22Rv1 (cell line): ENCODE results near the gene COG3.

Source experiments
- ZFX ChIP-seq: fragments of 450-650 bp; IDR thresholded peaks from 2 replicates; pipeline ENCODE4 v1.6.1; 2017; ENCODE audit warnings: antibody characterized with exemption, borderline replicate concordance
- TF ChIP-seq, protein P1 (sequence below): fragments of 450-650 bp; IDR thresholded peaks from 2 replicates; pipeline ENCODE4 v1.5.1; 2017; ENCODE audit warnings: mild to moderate bottlenecking

DNA sequence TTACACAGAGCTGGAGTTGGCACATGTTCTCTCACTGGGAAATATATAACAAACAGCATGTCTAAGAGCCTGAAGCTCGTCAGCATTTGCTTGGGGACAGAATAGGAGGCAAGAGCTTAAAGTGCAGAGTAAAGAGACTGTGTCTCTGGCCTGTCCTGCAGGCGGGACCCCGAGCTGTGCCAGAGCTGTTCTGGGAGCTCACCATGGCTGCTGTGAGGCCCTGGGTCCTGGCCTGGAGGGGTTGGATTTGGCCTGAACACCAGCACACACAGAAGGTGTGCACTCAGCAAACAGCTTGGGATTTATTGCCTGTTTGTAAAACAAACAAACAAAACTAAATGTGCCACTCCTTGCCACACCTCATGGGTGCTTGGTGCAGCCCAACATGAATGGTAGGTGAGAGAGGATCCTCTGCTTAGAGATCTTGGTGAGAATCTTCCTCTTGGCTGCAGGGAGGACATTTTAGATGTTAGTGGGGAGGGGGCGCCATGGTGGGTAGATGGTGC lies 89.9 kb downstream of the COG3 start:
- TF ChIP-seq, protein P1, sequence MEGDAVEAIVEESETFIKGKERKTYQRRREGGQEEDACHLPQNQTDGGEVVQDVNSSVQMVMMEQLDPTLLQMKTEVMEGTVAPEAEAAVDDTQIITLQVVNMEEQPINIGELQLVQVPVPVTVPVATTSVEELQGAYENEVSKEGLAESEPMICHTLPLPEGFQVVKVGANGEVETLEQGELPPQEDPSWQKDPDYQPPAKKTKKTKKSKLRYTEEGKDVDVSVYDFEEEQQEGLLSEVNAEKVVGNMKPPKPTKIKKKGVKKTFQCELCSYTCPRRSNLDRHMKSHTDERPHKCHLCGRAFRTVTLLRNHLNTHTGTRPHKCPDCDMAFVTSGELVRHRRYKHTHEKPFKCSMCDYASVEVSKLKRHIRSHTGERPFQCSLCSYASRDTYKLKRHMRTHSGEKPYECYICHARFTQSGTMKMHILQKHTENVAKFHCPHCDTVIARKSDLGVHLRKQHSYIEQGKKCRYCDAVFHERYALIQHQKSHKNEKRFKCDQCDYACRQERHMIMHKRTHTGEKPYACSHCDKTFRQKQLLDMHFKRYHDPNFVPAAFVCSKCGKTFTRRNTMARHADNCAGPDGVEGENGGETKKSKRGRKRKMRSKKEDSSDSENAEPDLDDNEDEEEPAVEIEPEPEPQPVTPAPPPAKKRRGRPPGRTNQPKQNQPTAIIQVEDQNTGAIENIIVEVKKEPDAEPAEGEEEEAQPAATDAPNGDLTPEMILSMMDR = no peak
- no peak for TF ChIP-seq ZFX
